ENCODE measurements around the gene TLL2.

DNA sequence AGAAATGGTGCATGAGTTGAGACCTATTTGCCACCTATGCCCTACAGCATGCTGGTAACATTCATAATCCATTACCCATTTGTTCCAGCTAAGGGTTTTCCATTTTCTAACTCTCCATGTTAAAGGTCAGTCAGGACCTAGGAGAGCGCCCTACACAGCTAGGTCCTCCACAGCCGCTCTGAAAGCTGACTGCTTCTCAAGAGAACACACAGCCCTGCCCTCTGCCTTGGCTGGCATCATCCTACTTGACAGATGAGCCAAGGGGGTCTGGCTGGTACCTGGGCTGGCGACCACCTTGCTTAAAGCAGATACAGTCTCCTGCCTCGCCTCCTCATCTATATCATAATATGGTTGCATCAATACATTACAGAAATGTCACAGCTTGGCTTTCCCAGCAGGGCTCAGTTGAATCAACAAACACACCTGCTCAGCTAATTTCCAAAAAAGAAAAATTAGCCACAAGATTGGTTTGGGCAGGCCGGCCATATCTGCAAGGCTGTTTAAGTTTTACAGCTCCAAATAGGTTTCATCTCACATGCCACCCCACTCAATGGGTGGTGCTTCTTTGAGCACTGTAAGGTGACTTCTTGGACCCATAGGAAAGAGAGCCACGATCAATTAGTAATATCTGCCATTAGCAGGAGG is 17.3 kb downstream of the TLL2 start:
- TF ChIP-seq, protein P1, sequence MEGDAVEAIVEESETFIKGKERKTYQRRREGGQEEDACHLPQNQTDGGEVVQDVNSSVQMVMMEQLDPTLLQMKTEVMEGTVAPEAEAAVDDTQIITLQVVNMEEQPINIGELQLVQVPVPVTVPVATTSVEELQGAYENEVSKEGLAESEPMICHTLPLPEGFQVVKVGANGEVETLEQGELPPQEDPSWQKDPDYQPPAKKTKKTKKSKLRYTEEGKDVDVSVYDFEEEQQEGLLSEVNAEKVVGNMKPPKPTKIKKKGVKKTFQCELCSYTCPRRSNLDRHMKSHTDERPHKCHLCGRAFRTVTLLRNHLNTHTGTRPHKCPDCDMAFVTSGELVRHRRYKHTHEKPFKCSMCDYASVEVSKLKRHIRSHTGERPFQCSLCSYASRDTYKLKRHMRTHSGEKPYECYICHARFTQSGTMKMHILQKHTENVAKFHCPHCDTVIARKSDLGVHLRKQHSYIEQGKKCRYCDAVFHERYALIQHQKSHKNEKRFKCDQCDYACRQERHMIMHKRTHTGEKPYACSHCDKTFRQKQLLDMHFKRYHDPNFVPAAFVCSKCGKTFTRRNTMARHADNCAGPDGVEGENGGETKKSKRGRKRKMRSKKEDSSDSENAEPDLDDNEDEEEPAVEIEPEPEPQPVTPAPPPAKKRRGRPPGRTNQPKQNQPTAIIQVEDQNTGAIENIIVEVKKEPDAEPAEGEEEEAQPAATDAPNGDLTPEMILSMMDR (conservative IDR thresholded peaks at IDR 0.05; ENCODE audit: low read depth, low read length): no peak
- TF ChIP-seq POLR2A (IDR thresholded peaks at IDR 0.05; ENCODE audit: low read depth, low read length): no peak
- no peak for TF ChIP-seq BHLHE40 (IDR thresholded peaks at IDR 0.05; ENCODE audit: low read depth, low read length)
